Mammary epithelial cell (primary cell): Measurements from ENCODE around the gene SCN1B.

Experiments
- EZH2 ChIP-seq: IDR thresholded peaks from 2 replicates; pipeline ENCODE4 v1.6.1; 2012; ENCODE audit warnings: low read length, inconsistent platforms, borderline replicate concordance
- TF ChIP-seq, protein P1 (sequence below), 2 donors: IDR thresholded peaks in 1 of 2; conservative IDR thresholded peaks in 1 of 2; 2 replicates each; pipeline ENCODE4 v1.5.1; 2011 to 2012; ENCODE audit warnings: inconsistent platforms in 2 of 2, low read length in 2 of 2, mild to moderate bottlenecking in 2 of 2, control low read depth in 1 of 2, low read depth in 1 of 2; ENCODE audit not compliant: insufficient read depth in 1 of 2; ENCODE audit errors: extremely low read depth in 1 of 2

DNA sequence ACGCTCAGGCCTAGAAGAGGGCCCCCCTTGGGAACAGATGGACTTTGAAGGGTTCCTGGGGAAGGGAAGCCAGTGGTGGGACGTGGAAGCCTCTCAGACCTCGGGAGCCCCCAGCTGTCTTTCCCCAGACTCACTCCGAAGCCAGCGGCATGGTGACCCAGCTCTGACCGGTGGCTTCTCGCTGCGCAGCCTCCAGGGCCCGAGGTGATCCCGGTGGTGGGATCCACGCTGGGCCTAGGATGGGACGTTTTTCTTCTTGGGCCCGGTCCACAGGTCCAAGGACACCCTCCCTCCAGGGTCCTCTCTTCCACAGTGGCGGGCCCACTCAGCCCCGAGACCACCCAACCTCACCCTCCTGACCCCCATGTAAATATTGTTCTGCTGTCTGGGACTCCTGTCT lies 35.9 kb downstream of the SCN1B start:
- no peak for TF ChIP-seq EZH2
- TF ChIP-seq, protein P1, sequence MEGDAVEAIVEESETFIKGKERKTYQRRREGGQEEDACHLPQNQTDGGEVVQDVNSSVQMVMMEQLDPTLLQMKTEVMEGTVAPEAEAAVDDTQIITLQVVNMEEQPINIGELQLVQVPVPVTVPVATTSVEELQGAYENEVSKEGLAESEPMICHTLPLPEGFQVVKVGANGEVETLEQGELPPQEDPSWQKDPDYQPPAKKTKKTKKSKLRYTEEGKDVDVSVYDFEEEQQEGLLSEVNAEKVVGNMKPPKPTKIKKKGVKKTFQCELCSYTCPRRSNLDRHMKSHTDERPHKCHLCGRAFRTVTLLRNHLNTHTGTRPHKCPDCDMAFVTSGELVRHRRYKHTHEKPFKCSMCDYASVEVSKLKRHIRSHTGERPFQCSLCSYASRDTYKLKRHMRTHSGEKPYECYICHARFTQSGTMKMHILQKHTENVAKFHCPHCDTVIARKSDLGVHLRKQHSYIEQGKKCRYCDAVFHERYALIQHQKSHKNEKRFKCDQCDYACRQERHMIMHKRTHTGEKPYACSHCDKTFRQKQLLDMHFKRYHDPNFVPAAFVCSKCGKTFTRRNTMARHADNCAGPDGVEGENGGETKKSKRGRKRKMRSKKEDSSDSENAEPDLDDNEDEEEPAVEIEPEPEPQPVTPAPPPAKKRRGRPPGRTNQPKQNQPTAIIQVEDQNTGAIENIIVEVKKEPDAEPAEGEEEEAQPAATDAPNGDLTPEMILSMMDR (conservative IDR thresholded peaks at IDR 0.05 in 1 of 2, IDR thresholded peaks at IDR 0.05 in 1 of 2; ENCODE audit: extremely low read depth in 1 of 2, insufficient read depth in 1 of 2, low read depth in 1 of 2, low read length in 2 of 2), result no peak
